Spleen (tissue), 7 donors: ENCODE data around the gene CZIB.
"Not testable (repeated sequence)": the region's sequence is repeated elsewhere in the genome, so short reads cannot be mapped to it uniquely, and the experiment has no call there.

ENCODE experiments used
- POLR2A ChIP-seq, 3 donors: fragments of 450-650 bp; IDR thresholded peaks; one replicate each; pipeline ENCODE4 v1.5.1; 2017; ENCODE audit warnings: antibody characterized with exemption in 3 of 3, mild to moderate bottlenecking in 1 of 3
- POLR2AphosphoS5 ChIP-seq, 3 donors: sonication (generic); formaldehyde crosslinking; IDR thresholded peaks; one replicate each; pipeline ENCODE4 v1.5.1; 2017; ENCODE audit warnings: antibody characterized with exemption in 3 of 3
- TF ChIP-seq, protein P1 (sequence below), 11 experiments: fragments of 200-600 bp in 7 of 11; fragments of 450-650 bp in 4 of 11; sonication (generic) in 4 of 11; IDR thresholded peaks in 8 of 11; conservative IDR thresholded peaks in 3 of 11; 1 replicate in 7 of 11; 2 replicates in 4 of 11; pipeline versions ENCODE4 v1.4.0 to v1.8.0; 2016 to 2021; ENCODE audit warnings: antibody characterized with exemption in 11 of 11, inconsistent platforms in 4 of 11, mild to moderate bottlenecking in 1 of 11
- donor health status: DM: no; HTN: no; CAD: no; lungs with moderate emphysema.
- donor health status: DM: no; HTN: no; CAD: no.
- donor health status: DM: no; HTN: no; CAD: no.

DNA sequence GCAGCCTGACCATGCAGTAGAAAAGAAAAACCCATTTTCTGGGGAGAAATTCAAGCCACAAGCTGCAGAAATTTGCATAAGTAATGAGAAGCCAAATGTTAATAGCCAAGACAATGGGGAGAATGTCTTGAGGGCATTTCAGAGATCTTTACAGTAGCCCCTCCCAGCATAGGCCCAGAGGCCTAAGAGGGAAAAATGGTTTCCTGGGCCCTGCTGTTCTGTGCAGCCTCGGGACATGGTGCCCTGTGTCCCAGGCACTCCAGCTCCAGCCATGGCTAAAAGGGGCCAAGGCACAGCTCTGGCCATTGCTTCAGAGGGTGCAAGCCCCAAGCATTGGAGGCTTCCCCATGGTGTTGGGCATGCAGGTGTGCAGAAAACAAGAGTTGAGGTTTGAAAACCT, 14.9 kb downstream of the CZIB start:
- TF ChIP-seq POLR2AphosphoS5, POLR2A (IDR thresholded peaks at IDR 0.05): not testable (repeated sequence)
- TF ChIP-seq, protein P1, sequence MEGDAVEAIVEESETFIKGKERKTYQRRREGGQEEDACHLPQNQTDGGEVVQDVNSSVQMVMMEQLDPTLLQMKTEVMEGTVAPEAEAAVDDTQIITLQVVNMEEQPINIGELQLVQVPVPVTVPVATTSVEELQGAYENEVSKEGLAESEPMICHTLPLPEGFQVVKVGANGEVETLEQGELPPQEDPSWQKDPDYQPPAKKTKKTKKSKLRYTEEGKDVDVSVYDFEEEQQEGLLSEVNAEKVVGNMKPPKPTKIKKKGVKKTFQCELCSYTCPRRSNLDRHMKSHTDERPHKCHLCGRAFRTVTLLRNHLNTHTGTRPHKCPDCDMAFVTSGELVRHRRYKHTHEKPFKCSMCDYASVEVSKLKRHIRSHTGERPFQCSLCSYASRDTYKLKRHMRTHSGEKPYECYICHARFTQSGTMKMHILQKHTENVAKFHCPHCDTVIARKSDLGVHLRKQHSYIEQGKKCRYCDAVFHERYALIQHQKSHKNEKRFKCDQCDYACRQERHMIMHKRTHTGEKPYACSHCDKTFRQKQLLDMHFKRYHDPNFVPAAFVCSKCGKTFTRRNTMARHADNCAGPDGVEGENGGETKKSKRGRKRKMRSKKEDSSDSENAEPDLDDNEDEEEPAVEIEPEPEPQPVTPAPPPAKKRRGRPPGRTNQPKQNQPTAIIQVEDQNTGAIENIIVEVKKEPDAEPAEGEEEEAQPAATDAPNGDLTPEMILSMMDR (IDR thresholded peaks at IDR 0.05 in 8 of 11, conservative IDR thresholded peaks at IDR 0.05 in 3 of 11) = not testable (repeated sequence)
